GM18907 (cell line): ENCODE results near the gene PIK3CG.
"Not testable (repeated sequence)": the region's sequence is repeated elsewhere in the genome, so short reads cannot be mapped to it uniquely, and the experiment has no call there.

Experiments used
- ATAC-seq: cut with Tn5 transposase; IDR thresholded peaks from one replicate; pipeline ENCODE4 v1.9.1; 2021; ENCODE audit warnings: mild to moderate bottlenecking, moderate library complexity; ENCODE audit not compliant: unreplicated experiment

Gene PIK3CG

GRCh38 chr7:106927536-106927935, 62.5 kb downstream of the PIK3CG start:
- no peak for ATAC-seq

- not testable (repeated sequence) for ATAC-seq
These were observed 64.5 kb downstream of the PIK3CG start for GRCh38 chr7:106929616-106930015.

- no peak for ATAC-seq
These were observed 71.2 kb downstream of the PIK3CG start for GRCh38 chr7:106936236-106936635.

GRCh38 chr7:106938122-106938521, 73.0 kb downstream of the PIK3CG start:
- not testable (repeated sequence) for ATAC-seq

GRCh38 chr7:106938803-106939202, 73.7 kb downstream of the PIK3CG start:
- no peak for ATAC-seq

- no peak for ATAC-seq
These were observed 79.1 kb downstream of the PIK3CG start for GRCh38 chr7:106944035-106944665.

GRCh38 chr7:106947244-106947728, 82.2 kb downstream of the PIK3CG start:
- ATAC-seq = peak; percentile 63

- ATAC-seq = no peak
These were observed 87.0 kb downstream of the PIK3CG start for GRCh38 chr7:106952001-106952657.

- ATAC-seq = no peak
These were observed 87.7 kb downstream of the PIK3CG start for GRCh38 chr7:106952658-106953231.

GRCh38 chr7:106954840-106955239, 89.8 kb downstream of the PIK3CG start:
- no peak for ATAC-seq

- ATAC-seq = not testable (repeated sequence)
These were observed 90.8 kb downstream of the PIK3CG start for GRCh38 chr7:106955857-106956256.
